Sigmoid colon (tissue), 7 donors: ENCODE results near the gene IGFL4. TPM values are rescaled to one million over a fixed set of nuclear protein-coding genes. Genes with fewer than 3 reads are reported as not detected.

Source experiments
- DNase-seq: peaks from one replicate; pipeline ENCODE4 v3.0.0-alpha.2; 2019
- H3K27ac ChIP-seq, 4 donors: fragments of 200-600 bp; sonication (generic); one replicate each; pipeline ENCODE4 v1.5.1; 2016 to 2019; ENCODE audit warnings: mild to moderate bottlenecking in 1 of 4
- H3K27me3 ChIP-seq, 3 donors: fragments of 200-600 bp; sonication (generic); one replicate each; pipeline ENCODE4 v1.5.1; 2019; ENCODE audit warnings: mild to moderate bottlenecking in 1 of 3
- H3K36me3 ChIP-seq, 4 donors: fragments of 200-600 bp; sonication (generic); one replicate each; pipeline ENCODE4 v1.5.1; 2016 to 2019
- H3K4me1 ChIP-seq, 4 donors: fragments of 200-600 bp; sonication (generic); one replicate each; pipeline ENCODE4 v1.5.1; 2017 to 2019
- H3K4me3 ChIP-seq, 4 donors: fragments of 200-600 bp; sonication (generic); one replicate each; pipeline ENCODE4 v1.5.1; 2017 to 2019; ENCODE audit warnings: mild to moderate bottlenecking in 2 of 4, moderate library complexity in 1 of 4
- H3K9me3 ChIP-seq, 4 donors: fragments of 200-600 bp in 3 of 4; sonication (generic) in 3 of 4; one replicate each; pipeline versions ENCODE4 v1.5.1 to v1.6.1; 2013 to 2019
- EP300 ChIP-seq, 4 donors: sonication (generic); formaldehyde crosslinking; IDR thresholded peaks; one replicate each; pipeline ENCODE4 v1.6.1; 2017; ENCODE audit warnings: antibody characterized with exemption in 4 of 4
- POLR2A ChIP-seq, 2 donors: fragments of 450-650 bp; IDR thresholded peaks; one replicate each; pipeline ENCODE4 v1.6.1; 2016; ENCODE audit warnings: antibody characterized with exemption in 2 of 2, mild to moderate bottlenecking in 2 of 2, moderate library complexity in 2 of 2
- POLR2AphosphoS5 ChIP-seq, 4 donors: sonication (generic); formaldehyde crosslinking; IDR thresholded peaks; one replicate each; pipeline ENCODE4 v1.6.1; 2017; ENCODE audit warnings: antibody characterized with exemption in 4 of 4
- whole genome bisulfite sequencing, 2 donors: extraction: QIAGEN DNeasy Blood & Tissue Kit; methylation state at CpG; one replicate each; pipeline ENCODE4 v1.1.7; 2013; 5-methylcytosine and 5-hydroxymethylcytosine counted together
- intact Hi-C: fragments of 100-400 bp; cut with DNase I; formaldehyde crosslinking; loops from one replicate; pipeline ENCODE4 v1.15.1; 2023
- polyA plus RNA-seq, 3 donors: library from polyadenylated mRNA; stranded (reverse); fragments of 200-250 nt; gene quantifications; one replicate each; pipeline ENCODE4 v1.2.3, GENCODE V29; 2013
- total RNA-seq, 4 donors: library from RNA; depleted of rRNA; stranded (reverse); fragments of >200 nt; gene quantifications; one replicate each; pipeline ENCODE4 v1.1.0, GENCODE V29; 2016
- TF ChIP-seq, protein P1 (sequence below), 4 experiments: fragments of 450-650 bp in 3 of 4; fragments of 200-600 bp in 1 of 4; IDR thresholded peaks; one replicate each; pipeline ENCODE4 v1.5.1; 2016 to 2019; ENCODE audit warnings: antibody characterized with exemption in 4 of 4, mild to moderate bottlenecking in 3 of 4, moderate library complexity in 2 of 4
- donor health status: healthy with polysubstance abuse.
- donor health status: Bipolar disorder and iron deficiency.
- donor health status: healthy.

The IGFL4 gene
- total and polyA plus RNA-seq, 7 donors, result not detected

DNA sequence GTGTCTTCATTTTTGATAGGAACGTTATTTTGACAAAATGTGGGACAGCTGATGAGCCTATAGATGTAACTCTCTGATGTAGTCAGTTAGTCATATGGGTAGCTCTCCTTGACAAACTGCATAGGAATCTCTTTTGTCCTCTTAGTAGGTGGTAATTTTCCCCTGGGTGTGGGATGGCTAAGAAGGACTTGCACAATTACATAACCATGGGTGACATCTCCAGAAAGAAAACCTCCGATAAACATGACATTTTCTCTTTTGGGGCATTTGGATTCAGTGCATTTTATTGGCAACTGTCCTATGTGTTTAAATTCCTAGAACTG lies 41.9 kb upstream of the IGFL4 start:
- peaks cover 0 to 10% (median 6%) of the 10 kb centered on the region in 4 donors for H3K9me3 ChIP-seq
- H3K36me3 ChIP-seq, result no peaks in the 10 kb centered on the region
- TF ChIP-seq POLR2AphosphoS5 (IDR thresholded peaks at IDR 0.05) (no peak), POLR2A (IDR thresholded peaks at IDR 0.05) (no peak), EP300 (IDR thresholded peaks at IDR 0.05) (no peak)
- TF ChIP-seq, protein P1, sequence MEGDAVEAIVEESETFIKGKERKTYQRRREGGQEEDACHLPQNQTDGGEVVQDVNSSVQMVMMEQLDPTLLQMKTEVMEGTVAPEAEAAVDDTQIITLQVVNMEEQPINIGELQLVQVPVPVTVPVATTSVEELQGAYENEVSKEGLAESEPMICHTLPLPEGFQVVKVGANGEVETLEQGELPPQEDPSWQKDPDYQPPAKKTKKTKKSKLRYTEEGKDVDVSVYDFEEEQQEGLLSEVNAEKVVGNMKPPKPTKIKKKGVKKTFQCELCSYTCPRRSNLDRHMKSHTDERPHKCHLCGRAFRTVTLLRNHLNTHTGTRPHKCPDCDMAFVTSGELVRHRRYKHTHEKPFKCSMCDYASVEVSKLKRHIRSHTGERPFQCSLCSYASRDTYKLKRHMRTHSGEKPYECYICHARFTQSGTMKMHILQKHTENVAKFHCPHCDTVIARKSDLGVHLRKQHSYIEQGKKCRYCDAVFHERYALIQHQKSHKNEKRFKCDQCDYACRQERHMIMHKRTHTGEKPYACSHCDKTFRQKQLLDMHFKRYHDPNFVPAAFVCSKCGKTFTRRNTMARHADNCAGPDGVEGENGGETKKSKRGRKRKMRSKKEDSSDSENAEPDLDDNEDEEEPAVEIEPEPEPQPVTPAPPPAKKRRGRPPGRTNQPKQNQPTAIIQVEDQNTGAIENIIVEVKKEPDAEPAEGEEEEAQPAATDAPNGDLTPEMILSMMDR (IDR thresholded peaks at IDR 0.05), result no peak
- peaks cover under 1 to 9% (median 7%) of the 10 kb centered on the region in 3 donors for H3K27me3 ChIP-seq
- intact Hi-C loops, result no loop called here
- 59 to 61% methylated on average over 2 of the region's 2 CpGs for WGBS, 2 donors
- peaks cover 0 to 9% (median 2%) of the 10 kb centered on the region in 4 donors for H3K4me1 ChIP-seq
- no peak overlapping the region for H3K27ac ChIP-seq
- H3K4me3 ChIP-seq, result no peak overlapping the region
- no peak for DNase-seq

GRCh38 chr19:46081928-46082727 lies 41.3 kb upstream of the IGFL4 start:
- intact Hi-C loops, result no loop called here
- peaks cover 0 to 10% (median 6%) of the 10 kb centered on the region in 4 donors for H3K9me3 ChIP-seq
- 45 to 53% methylated on average over 4 of the region's 4 CpGs for WGBS, 2 donors
- H3K27ac ChIP-seq, result no peak overlapping the region
- H3K36me3 ChIP-seq, result no peaks in the 10 kb centered on the region
- no peak for DNase-seq
- H3K4me3 ChIP-seq, result no peak overlapping the region
- TF ChIP-seq, protein P1 (IDR thresholded peaks at IDR 0.05), result peak; percentile 45 to 67 (median 60)
- no peak for TF ChIP-seq EP300 (IDR thresholded peaks at IDR 0.05)
- TF ChIP-seq POLR2AphosphoS5 (IDR thresholded peaks at IDR 0.05), result peak in 3 of 4 donors; percentile 11 to 72 (median 66)
- TF ChIP-seq POLR2A (IDR thresholded peaks at IDR 0.05), result no peak
- H3K27me3 ChIP-seq, result peaks cover 7 to 15% (median 13%) of the 10 kb centered on the region in 3 donors
- H3K4me1 ChIP-seq, result peaks cover 0 to 15% (median 7%) of the 10 kb centered on the region in 4 donors

GRCh38 chr19:46080561-46080960 lies 39.8 kb upstream of the IGFL4 start:
- 65 to 66% methylated on average over 3 of the region's 3 CpGs for WGBS, 2 donors
- H3K27me3 ChIP-seq, result peaks cover 13 to 30% (median 26%) of the 10 kb centered on the region in 3 donors
- peaks cover 0 to 19% (median 11%) of the 10 kb centered on the region in 4 donors for H3K4me1 ChIP-seq
- H3K9me3 ChIP-seq, result peaks cover 0 to 5% (median 1%) of the 10 kb centered on the region in 4 donors
- H3K36me3 ChIP-seq, result no peaks in the 10 kb centered on the region
- no peak overlapping the region for H3K4me3 ChIP-seq
- H3K27ac ChIP-seq, result no peak overlapping the region
- TF ChIP-seq POLR2A (IDR thresholded peaks at IDR 0.05) (no peak), EP300 (IDR thresholded peaks at IDR 0.05) (no peak), POLR2AphosphoS5 (IDR thresholded peaks at IDR 0.05) (no peak)
- TF ChIP-seq, protein P1 (IDR thresholded peaks at IDR 0.05), result no peak
- no peak for DNase-seq
- intact Hi-C loops, result no loop called here

DNA sequence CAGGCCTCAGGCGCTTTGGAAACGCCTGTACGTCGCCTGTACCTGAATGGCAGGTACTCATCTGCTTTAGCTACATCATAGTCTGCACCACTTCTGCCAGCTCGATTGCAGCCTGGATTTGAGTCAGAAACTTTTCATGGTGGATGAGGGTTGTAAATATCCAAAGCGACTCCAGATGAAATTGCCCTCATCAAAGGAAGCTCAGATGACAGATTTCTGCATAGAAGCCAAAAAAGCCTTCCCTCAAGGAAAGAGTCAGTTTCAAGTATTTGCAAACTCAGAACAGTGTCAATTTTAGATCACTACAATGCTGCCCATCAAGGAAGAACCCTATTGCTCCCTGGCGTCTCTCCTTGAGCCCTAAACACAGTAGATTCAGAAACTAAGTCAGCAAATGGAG lies 38.8 kb upstream of the IGFL4 start:
- peak overlapping the region in 3 of 4 donors; percentile 53 to 65 (median 62) for H3K27ac ChIP-seq
- 63 to 85% methylated on average over 7 of the region's 7 CpGs for WGBS, 2 donors
- peaks cover 0 to 19% (median 11%) of the 10 kb centered on the region in 4 donors for H3K4me1 ChIP-seq
- H3K9me3 ChIP-seq, result no peaks in the 10 kb centered on the region
- TF ChIP-seq EP300 (IDR thresholded peaks at IDR 0.05) (no peak), POLR2AphosphoS5 (IDR thresholded peaks at IDR 0.05) (no peak), POLR2A (IDR thresholded peaks at IDR 0.05) (no peak)
- TF ChIP-seq, protein P1 (IDR thresholded peaks at IDR 0.05), result no peak
- intact Hi-C loops, result no loop called here
- no peaks in the 10 kb centered on the region for H3K36me3 ChIP-seq
- H3K4me3 ChIP-seq, result no peak overlapping the region
- no peak for DNase-seq
- H3K27me3 ChIP-seq, result peaks cover 16 to 40% (median 36%) of the 10 kb centered on the region in 3 donors
